ENCODE measurements around the gene MCM8.

DNA sequence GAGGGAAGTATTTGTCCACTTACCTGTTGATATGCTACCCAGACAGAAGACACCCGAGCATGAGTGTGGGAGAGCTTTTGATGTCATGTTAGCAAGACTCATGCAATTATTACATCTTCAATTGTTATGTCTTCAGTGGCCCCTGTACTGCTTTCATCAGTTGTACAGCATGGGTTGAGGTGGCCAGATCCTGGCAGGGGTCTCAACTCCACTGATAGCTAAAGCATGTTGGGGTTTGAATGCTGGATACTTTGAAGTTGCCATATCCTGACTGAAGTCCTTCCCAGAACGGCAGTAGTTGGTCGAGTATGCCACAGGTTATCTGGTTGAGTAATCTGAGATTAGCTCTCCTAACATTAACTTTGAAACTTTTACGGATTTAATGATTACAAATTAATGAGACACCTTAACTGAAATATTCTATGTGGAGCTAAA, 56.7 kb downstream of the MCM8 start:
- TF ChIP-seq POLR2A (IDR thresholded peaks at IDR 0.05) = no peak
- TF ChIP-seq, protein P1, sequence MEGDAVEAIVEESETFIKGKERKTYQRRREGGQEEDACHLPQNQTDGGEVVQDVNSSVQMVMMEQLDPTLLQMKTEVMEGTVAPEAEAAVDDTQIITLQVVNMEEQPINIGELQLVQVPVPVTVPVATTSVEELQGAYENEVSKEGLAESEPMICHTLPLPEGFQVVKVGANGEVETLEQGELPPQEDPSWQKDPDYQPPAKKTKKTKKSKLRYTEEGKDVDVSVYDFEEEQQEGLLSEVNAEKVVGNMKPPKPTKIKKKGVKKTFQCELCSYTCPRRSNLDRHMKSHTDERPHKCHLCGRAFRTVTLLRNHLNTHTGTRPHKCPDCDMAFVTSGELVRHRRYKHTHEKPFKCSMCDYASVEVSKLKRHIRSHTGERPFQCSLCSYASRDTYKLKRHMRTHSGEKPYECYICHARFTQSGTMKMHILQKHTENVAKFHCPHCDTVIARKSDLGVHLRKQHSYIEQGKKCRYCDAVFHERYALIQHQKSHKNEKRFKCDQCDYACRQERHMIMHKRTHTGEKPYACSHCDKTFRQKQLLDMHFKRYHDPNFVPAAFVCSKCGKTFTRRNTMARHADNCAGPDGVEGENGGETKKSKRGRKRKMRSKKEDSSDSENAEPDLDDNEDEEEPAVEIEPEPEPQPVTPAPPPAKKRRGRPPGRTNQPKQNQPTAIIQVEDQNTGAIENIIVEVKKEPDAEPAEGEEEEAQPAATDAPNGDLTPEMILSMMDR (IDR thresholded peaks at IDR 0.05) = no peak

Measured in thyroid gland (tissue), 4 donors.